ENCODE data around the gene SLC39A11. TPM values are rescaled to one million over a fixed set of nuclear protein-coding genes. Genes with fewer than 3 reads are reported as not detected.
A peak's percentile ranks its signal among the peaks of the same experiment; 100 is the strongest.
"Not testable (repeated sequence)": the region's sequence is repeated elsewhere in the genome, so short reads cannot be mapped to it uniquely, and the experiment has no call there.

SLC39A11 gene
- total and polyA plus RNA-seq, 5 donors from 2014 or later = 9.3 to 32.2 (median 11.9) TPM

- Mint-ChIP-seq H3K9me3 (no peaks in the 10 kb centered on the region), H3K36me3 (peaks cover 13% of the 10 kb centered on the region), H3K4me3 (peak overlapping the region in 1 of 4 donors; percentile 56), H3K27me3 (no peaks in the 10 kb centered on the region), H3K4me1 (peaks cover 0 to 4% (median 0%) of the 10 kb centered on the region in 4 donors), H3K27ac (no peak overlapping the region)
- Histone ChIP-seq H3K36me3 (ENCODE audit: control insufficient read depth, insufficient read depth, low read length) (peaks cover 4% of the 10 kb centered on the region), H3K27me3 (ENCODE audit: control insufficient read depth, insufficient read depth, low read length) (no peaks in the 10 kb centered on the region), H3K27ac (ENCODE audit: insufficient read depth, low read length, poor library complexity, severe bottlenecking) (no peak overlapping the region), H3K4me3 (ENCODE audit: low read depth, low read length) (no peak overlapping the region), H3K9me3 (ENCODE audit: control insufficient read depth in 2 of 2, low read length in 2 of 2) (no peaks in the 10 kb centered on the region), H3K4me1 (ENCODE audit: control insufficient read depth, insufficient read depth, low read length, poor library complexity, severe bottlenecking) (no peaks in the 10 kb centered on the region)
- DNase-seq (no peak), ATAC-seq (ENCODE audit: low read depth in 2 of 2) (no peak)
Measured at GRCh38 chr17:72906306-72906705, 186.2 kb downstream of the SLC39A11 start.

GRCh38 chr17:72903522-72903921, 189.0 kb downstream of the SLC39A11 start:
- Histone ChIP-seq H3K4me3 (ENCODE audit: low read depth, low read length) (no peak overlapping the region), H3K9me3 (ENCODE audit: control insufficient read depth in 2 of 2, low read length in 2 of 2) (no peaks in the 10 kb centered on the region), H3K27me3 (ENCODE audit: control insufficient read depth, insufficient read depth, low read length) (no peaks in the 10 kb centered on the region), H3K27ac (ENCODE audit: insufficient read depth, low read length, poor library complexity, severe bottlenecking) (no peak overlapping the region), H3K4me1 (ENCODE audit: control insufficient read depth, insufficient read depth, low read length, poor library complexity, severe bottlenecking) (no peaks in the 10 kb centered on the region), H3K36me3 (ENCODE audit: control insufficient read depth, insufficient read depth, low read length) (peaks cover 2% of the 10 kb centered on the region)
- peaks cover 23% of the 10 kb centered on the region for H3K36me3 Mint-ChIP-seq
- H3K4me3 Mint-ChIP-seq = no peak overlapping the region
- no peaks in the 10 kb centered on the region for H3K27me3 Mint-ChIP-seq
- DNase-seq = no peak
- H3K4me1 Mint-ChIP-seq = peaks cover 0 to 4% (median 2%) of the 10 kb centered on the region in 4 donors
- no peak overlapping the region for H3K27ac Mint-ChIP-seq
- no peak for ATAC-seq (ENCODE audit: low read depth in 2 of 2)
- H3K9me3 Mint-ChIP-seq = no peaks in the 10 kb centered on the region

GRCh38 chr17:72901657-72902056, 190.8 kb downstream of the SLC39A11 start:
- DNase-seq = no peak
- Mint-ChIP-seq H3K36me3 (peaks cover 27% of the 10 kb centered on the region), H3K9me3 (no peaks in the 10 kb centered on the region), H3K27ac (no peak overlapping the region), H3K27me3 (no peaks in the 10 kb centered on the region), H3K4me3 (no peak overlapping the region), H3K4me1 (peaks cover 0 to 3% (median under 1%) of the 10 kb centered on the region in 4 donors)
- Histone ChIP-seq H3K27me3 (ENCODE audit: control insufficient read depth, insufficient read depth, low read length) (no peaks in the 10 kb centered on the region), H3K4me3 (ENCODE audit: low read depth, low read length) (no peak overlapping the region), H3K36me3 (ENCODE audit: control insufficient read depth, insufficient read depth, low read length) (no peaks in the 10 kb centered on the region), H3K27ac (ENCODE audit: insufficient read depth, low read length, poor library complexity, severe bottlenecking) (no peak overlapping the region), H3K9me3 (ENCODE audit: control insufficient read depth in 2 of 2, low read length in 2 of 2) (no peaks in the 10 kb centered on the region), H3K4me1 (ENCODE audit: control insufficient read depth, insufficient read depth, low read length, poor library complexity, severe bottlenecking) (no peaks in the 10 kb centered on the region)
- no peak for ATAC-seq (ENCODE audit: low read depth in 2 of 2)

GRCh38 chr17:72901083-72901482, 191.4 kb downstream of the SLC39A11 start:
- H3K36me3 ChIP-seq (ENCODE audit: control insufficient read depth, insufficient read depth, low read length) = no peaks in the 10 kb centered on the region
- H3K27me3 ChIP-seq (ENCODE audit: control insufficient read depth, insufficient read depth, low read length) = no peaks in the 10 kb centered on the region
- Mint-ChIP-seq H3K27me3 (no peaks in the 10 kb centered on the region), H3K27ac (no peak overlapping the region), H3K9me3 (no peaks in the 10 kb centered on the region), H3K4me3 (no peak overlapping the region), H3K36me3 (peaks cover 22% of the 10 kb centered on the region), H3K4me1 (peaks cover 0 to 3% (median 0%) of the 10 kb centered on the region in 4 donors)
- no peak for DNase-seq
- no peaks in the 10 kb centered on the region for H3K4me1 ChIP-seq (ENCODE audit: control insufficient read depth, insufficient read depth, low read length, poor library complexity, severe bottlenecking)
- no peak for ATAC-seq (ENCODE audit: low read depth in 2 of 2)
- no peak overlapping the region for H3K4me3 ChIP-seq (ENCODE audit: low read depth, low read length)
- no peak overlapping the region for H3K27ac ChIP-seq (ENCODE audit: insufficient read depth, low read length, poor library complexity, severe bottlenecking)
- no peaks in the 10 kb centered on the region for H3K9me3 ChIP-seq (ENCODE audit: control insufficient read depth in 2 of 2, low read length in 2 of 2)

GRCh38 chr17:72900654-72900971, 191.9 kb downstream of the SLC39A11 start:
- Histone ChIP-seq H3K4me3 (ENCODE audit: low read depth, low read length) (no peak overlapping the region), H3K4me1 (ENCODE audit: control insufficient read depth, insufficient read depth, low read length, poor library complexity, severe bottlenecking) (no peaks in the 10 kb centered on the region), H3K27me3 (ENCODE audit: control insufficient read depth, insufficient read depth, low read length) (no peaks in the 10 kb centered on the region), H3K36me3 (ENCODE audit: control insufficient read depth, insufficient read depth, low read length) (no peaks in the 10 kb centered on the region), H3K27ac (ENCODE audit: insufficient read depth, low read length, poor library complexity, severe bottlenecking) (no peak overlapping the region), H3K9me3 (ENCODE audit: control insufficient read depth in 2 of 2, low read length in 2 of 2) (no peaks in the 10 kb centered on the region)
- no peaks in the 10 kb centered on the region for H3K27me3 Mint-ChIP-seq
- DNase-seq (no peak), ATAC-seq (ENCODE audit: low read depth in 2 of 2) (no peak)
- no peaks in the 10 kb centered on the region for H3K9me3 Mint-ChIP-seq
- peaks cover 20% of the 10 kb centered on the region for H3K36me3 Mint-ChIP-seq
- no peak overlapping the region for H3K4me3 Mint-ChIP-seq
- peaks cover 0 to 3% (median 0%) of the 10 kb centered on the region in 4 donors for H3K4me1 Mint-ChIP-seq
- no peak overlapping the region for H3K27ac Mint-ChIP-seq

- Mint-ChIP-seq H3K27ac (no peak overlapping the region), H3K9me3 (no peaks in the 10 kb centered on the region), H3K4me3 (no peak overlapping the region), H3K27me3 (no peaks in the 10 kb centered on the region), H3K4me1 (peaks cover 0 to 3% (median 0%) of the 10 kb centered on the region in 4 donors), H3K36me3 (peaks cover 27% of the 10 kb centered on the region)
- Histone ChIP-seq H3K36me3 (ENCODE audit: control insufficient read depth, insufficient read depth, low read length) (no peaks in the 10 kb centered on the region), H3K4me1 (ENCODE audit: control insufficient read depth, insufficient read depth, low read length, poor library complexity, severe bottlenecking) (no peaks in the 10 kb centered on the region), H3K9me3 (ENCODE audit: control insufficient read depth in 2 of 2, low read length in 2 of 2) (no peaks in the 10 kb centered on the region), H3K4me3 (ENCODE audit: low read depth, low read length) (no peak overlapping the region), H3K27me3 (ENCODE audit: control insufficient read depth, insufficient read depth, low read length) (no peaks in the 10 kb centered on the region), H3K27ac (ENCODE audit: insufficient read depth, low read length, poor library complexity, severe bottlenecking) (no peak overlapping the region)
- no peak for ATAC-seq (ENCODE audit: low read depth in 2 of 2)
- no peak for DNase-seq
Measured at GRCh38 chr17:72898725-72899124, 193.8 kb downstream of the SLC39A11 start.

GRCh38 chr17:72896288-72896687, 196.2 kb downstream of the SLC39A11 start:
- not testable (repeated sequence) for H3K4me1 ChIP-seq (ENCODE audit: control insufficient read depth, insufficient read depth, low read length, poor library complexity, severe bottlenecking); H3K4me1 Mint-ChIP-seq; H3K27me3 Mint-ChIP-seq; H3K36me3 ChIP-seq (ENCODE audit: control insufficient read depth, insufficient read depth, low read length); H3K27ac ChIP-seq (ENCODE audit: insufficient read depth, low read length, poor library complexity, severe bottlenecking); H3K9me3 ChIP-seq (ENCODE audit: control insufficient read depth in 2 of 2, low read length in 2 of 2); H3K27me3 ChIP-seq (ENCODE audit: control insufficient read depth, insufficient read depth, low read length); ATAC-seq (ENCODE audit: low read depth in 2 of 2); DNase-seq; H3K27ac Mint-ChIP-seq; H3K4me3 Mint-ChIP-seq; H3K9me3 Mint-ChIP-seq; H3K4me3 ChIP-seq (ENCODE audit: low read depth, low read length)
- peaks cover 33% of the 10 kb centered on the region for H3K36me3 Mint-ChIP-seq

- Histone ChIP-seq H3K27ac (ENCODE audit: insufficient read depth, low read length, poor library complexity, severe bottlenecking) (no peak overlapping the region), H3K9me3 (ENCODE audit: control insufficient read depth in 2 of 2, low read length in 2 of 2) (no peaks in the 10 kb centered on the region), H3K4me1 (ENCODE audit: control insufficient read depth, insufficient read depth, low read length, poor library complexity, severe bottlenecking) (no peaks in the 10 kb centered on the region), H3K36me3 (ENCODE audit: control insufficient read depth, insufficient read depth, low read length) (peaks cover under 1% of the 10 kb centered on the region), H3K4me3 (ENCODE audit: low read depth, low read length) (no peak overlapping the region), H3K27me3 (ENCODE audit: control insufficient read depth, insufficient read depth, low read length) (no peaks in the 10 kb centered on the region)
- H3K27ac Mint-ChIP-seq = peak overlapping the region in 2 of 3 donors; percentile 21 to 23
- peaks cover 46% of the 10 kb centered on the region for H3K36me3 Mint-ChIP-seq
- no peak overlapping the region for H3K4me3 Mint-ChIP-seq
- no peaks in the 10 kb centered on the region for H3K4me1 Mint-ChIP-seq
- no peaks in the 10 kb centered on the region for H3K27me3 Mint-ChIP-seq
- H3K9me3 Mint-ChIP-seq = peaks cover 0 to 2% (median 0%) of the 10 kb centered on the region in 7 donors
- no peak for ATAC-seq (ENCODE audit: low read depth in 2 of 2)
- DNase-seq = no peak
Measured at GRCh38 chr17:72891627-72892026, 200.9 kb downstream of the SLC39A11 start.

Data from CD4-positive, CD25-positive, alpha-beta regulatory T cell (primary cell).